ENCODE results near the gene GPR137. TPM values are rescaled to one million over a fixed set of nuclear protein-coding genes. Genes with fewer than 3 reads are reported as not detected.
A peak's percentile ranks its signal among the peaks of the same experiment; 100 is the strongest.

GPR137 gene
- total RNA-seq, 4 donors from 2014 or later = 6.4 to 35.2 (median 27.4) TPM

DNA sequence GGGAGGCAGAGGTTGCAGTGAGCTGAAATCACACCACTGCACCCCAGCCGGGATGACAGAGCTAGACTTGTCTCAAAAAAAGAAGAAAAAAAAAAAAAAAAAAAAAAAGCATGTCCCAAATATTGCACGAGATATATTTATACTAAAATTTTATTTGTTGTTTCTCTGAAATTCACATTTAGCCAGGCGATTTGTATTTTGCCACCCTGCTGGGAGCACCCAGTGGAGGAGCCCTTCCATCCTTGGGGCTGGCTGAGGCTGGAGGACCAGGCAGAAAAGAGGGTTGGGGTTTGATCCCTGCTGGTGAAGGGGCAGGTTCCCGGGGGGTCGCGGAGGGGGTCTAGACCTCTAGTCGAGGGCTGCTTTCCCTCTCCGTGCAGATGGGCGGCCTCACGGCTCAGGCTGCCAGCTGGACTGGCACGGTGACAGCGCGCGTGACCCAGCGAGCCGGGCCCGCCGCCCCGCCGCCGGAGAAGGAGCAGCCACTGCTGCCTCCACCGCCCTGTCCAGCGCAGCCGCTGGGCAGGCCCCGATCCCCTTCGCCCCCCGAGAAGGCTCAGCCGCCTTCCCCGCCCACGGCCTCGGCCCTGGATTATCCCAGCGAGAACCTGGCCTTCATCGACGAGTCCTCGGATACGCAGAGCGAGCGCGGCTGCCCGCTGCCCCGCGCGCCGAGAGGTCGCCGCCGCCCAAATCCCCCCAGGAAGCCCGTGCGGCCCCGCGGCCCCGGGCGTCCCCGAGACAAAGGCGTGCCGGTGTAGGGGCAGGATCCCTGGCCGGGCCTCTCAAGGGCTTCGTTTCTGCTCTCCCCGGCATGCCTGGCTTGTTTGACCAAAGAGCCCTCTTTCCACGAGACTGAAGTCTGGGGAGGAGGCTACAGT is 13.6 kb downstream of the GPR137 start:
- H3K27ac ChIP-seq = no peak overlapping the region
- H3K27me3 ChIP-seq = peaks cover 73% of the 10 kb centered on the region
- H3K36me3 ChIP-seq = no peaks in the 10 kb centered on the region
- intact Hi-C loops (cut with DNase I; ENCODE audit: low total_unique reads) (no loop called here), in situ Hi-C loops (cut with MboI; ENCODE audit: low pct_ligation_motif_present in 1 of 4, low pct_unique_long_range_greater_than_20kb in 1 of 4, low sequenced_read_pairs in 3 of 4) (loop anchor here in 2 of 4 donors (5.0 to 10.0 kb wide), 2 partner anchors 94 to 97 kb away; partner anchors contain the start of gene FERMT3 (in 1 of the 2))
- peak overlapping the region in 3 of 4 donors; percentile 21 to 50 (median 37) for H3K4me3 ChIP-seq
- H3K9me3 ChIP-seq = no peaks in the 10 kb centered on the region
- WGBS, 2 donors (ENCODE audit: low coverage in 1 of 2) = 5% methylated on average over 36 of the region's 60 CpGs; no CpG with 5 or more reads in 1 of the 2 donors
- TF ChIP-seq POLR2AphosphoS5 (IDR thresholded peaks at IDR 0.05) (no peak), POLR2A (IDR thresholded peaks at IDR 0.05) (no peak)
- TF ChIP-seq, protein P1, sequence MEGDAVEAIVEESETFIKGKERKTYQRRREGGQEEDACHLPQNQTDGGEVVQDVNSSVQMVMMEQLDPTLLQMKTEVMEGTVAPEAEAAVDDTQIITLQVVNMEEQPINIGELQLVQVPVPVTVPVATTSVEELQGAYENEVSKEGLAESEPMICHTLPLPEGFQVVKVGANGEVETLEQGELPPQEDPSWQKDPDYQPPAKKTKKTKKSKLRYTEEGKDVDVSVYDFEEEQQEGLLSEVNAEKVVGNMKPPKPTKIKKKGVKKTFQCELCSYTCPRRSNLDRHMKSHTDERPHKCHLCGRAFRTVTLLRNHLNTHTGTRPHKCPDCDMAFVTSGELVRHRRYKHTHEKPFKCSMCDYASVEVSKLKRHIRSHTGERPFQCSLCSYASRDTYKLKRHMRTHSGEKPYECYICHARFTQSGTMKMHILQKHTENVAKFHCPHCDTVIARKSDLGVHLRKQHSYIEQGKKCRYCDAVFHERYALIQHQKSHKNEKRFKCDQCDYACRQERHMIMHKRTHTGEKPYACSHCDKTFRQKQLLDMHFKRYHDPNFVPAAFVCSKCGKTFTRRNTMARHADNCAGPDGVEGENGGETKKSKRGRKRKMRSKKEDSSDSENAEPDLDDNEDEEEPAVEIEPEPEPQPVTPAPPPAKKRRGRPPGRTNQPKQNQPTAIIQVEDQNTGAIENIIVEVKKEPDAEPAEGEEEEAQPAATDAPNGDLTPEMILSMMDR (IDR thresholded peaks at IDR 0.05) = peak in 1 of 5 experiments; percentile 11
- peak; percentile 57 for DNase-seq
- H3K4me1 ChIP-seq = peaks cover 18 to 28% (median 27%) of the 10 kb centered on the region in 4 donors

DNA sequence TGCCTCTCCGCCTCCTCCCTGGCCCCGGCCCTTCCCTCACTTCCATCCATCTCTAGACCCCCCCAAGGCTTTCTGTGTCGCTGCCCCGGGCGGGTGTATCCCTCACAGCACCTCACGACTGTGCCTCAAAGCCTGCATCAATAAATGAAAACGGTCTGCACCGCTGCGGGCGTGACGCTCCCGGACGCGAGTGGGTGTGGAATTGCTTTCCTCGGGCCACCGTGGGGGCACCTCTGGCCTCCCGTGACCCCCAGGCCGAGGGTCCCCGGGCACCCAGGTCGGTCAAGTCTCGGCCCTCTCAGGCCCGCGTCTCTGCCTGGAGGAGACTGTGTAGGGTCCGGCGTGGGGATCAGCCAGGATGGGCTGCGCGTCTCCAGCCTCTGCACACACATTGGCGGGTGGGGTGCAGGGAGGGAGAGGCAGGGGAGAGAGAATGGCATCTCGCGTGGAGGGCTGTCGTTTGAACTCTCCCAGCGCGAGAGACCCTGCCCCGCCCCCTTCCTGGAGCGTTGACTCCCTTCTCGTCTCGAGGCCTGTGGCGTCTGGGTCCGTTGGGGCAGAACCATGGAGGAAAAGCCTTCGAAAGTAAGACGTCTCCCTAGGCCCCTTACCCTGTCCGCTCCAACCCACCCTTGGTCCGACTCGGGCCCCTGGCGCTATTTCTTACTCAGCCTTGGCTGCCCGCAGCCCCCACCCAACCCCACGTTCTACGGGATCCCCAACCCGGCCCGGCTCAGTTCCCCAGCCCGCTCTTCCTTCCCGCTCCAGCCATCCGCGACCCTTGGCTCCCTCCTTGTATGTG is 14.4 kb downstream of the GPR137 start, which contains the start of gene CATSPERZ:
CATSPERZ (plus strand) TSS at position 512 of the 802 bp plus-strand sequence; CDS start at position 565, 53 bp downstream.
- H3K9me3 ChIP-seq = no peaks in the 10 kb centered on the region
- in situ Hi-C loops (cut with MboI; ENCODE audit: low pct_ligation_motif_present in 1 of 4, low pct_unique_long_range_greater_than_20kb in 1 of 4, low sequenced_read_pairs in 3 of 4) (loop anchor here (5.0 to 10.0 kb wide), 2 partner anchors 95 to 98 kb away; partner anchors contain the start of gene FERMT3 (in 1 of the 4)), intact Hi-C loops (cut with DNase I; ENCODE audit: low total_unique reads) (loop anchor here (5.0 kb wide), 1 partner anchor 48 kb away; the partner anchor contains the start of gene PLCB3)
- TF ChIP-seq POLR2A (IDR thresholded peaks at IDR 0.05) (no peak), POLR2AphosphoS5 (IDR thresholded peaks at IDR 0.05) (no peak), EP300 (IDR thresholded peaks at IDR 0.05; ENCODE audit: low read depth) (no peak)
- TF ChIP-seq, protein P1 (IDR thresholded peaks at IDR 0.05) = no peak
- no peak for DNase-seq
- 8% methylated on average over 54 of the region's 54 CpGs; no CpG with 5 or more reads in 1 of the 2 donors for WGBS, 2 donors (ENCODE audit: low coverage in 1 of 2)
- H3K27me3 ChIP-seq = peaks cover 65% of the 10 kb centered on the region
- H3K36me3 ChIP-seq = no peaks in the 10 kb centered on the region
- peak within 1 kb of the TSS in 3 of 4 donors; percentile 21 to 50 (median 37) for H3K4me3 ChIP-seq
- H3K27ac ChIP-seq = peak within 1 kb of the TSS in 1 of 4 donors; percentile 3
- peaks cover 18 to 29% (median 28%) of the 10 kb centered on the region in 4 donors for H3K4me1 ChIP-seq

DNA sequence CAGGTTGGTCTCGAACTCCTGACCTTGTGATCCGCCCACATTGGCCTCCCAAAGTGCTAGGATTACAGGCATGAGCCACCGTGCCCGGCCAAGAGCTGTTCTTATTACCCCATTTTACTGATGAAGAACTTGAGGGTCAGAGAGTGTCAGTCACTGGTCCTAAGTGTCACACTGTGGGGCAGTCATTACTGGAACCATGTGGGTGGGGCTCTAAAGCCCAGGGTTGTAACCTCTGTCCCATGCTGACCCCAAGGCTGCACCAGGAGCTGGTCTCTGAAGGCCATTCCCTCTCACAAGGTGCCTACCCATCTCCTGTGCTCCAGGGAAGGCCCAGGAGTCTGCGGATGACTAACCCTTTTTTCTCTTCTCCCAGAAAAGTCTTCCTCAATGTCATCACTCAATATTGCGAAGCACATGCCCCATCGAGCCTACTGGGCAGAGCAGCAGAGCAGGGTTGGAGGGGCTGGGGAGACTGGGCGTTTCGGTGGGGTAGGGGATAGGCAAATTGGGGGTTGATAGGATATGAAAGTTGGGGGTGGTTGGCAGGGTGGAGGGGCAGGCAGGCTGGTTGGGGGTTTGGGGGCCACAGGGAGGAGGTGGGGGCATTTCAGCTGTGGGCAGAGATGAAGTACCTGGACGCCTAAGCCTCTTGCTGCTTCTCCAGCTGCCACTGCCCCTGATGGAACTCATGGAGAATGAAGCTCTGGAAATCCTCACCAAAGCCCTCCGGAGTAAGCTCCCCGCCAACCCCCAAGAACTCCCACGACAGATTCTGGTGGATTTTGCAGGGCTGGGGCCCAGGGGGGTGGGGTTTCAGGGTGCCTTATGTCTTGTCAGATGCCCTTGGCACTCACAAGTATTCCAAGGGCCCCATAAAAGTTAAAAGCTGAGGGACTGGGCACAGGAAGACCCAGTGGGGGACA is 17.7 kb downstream of the GPR137 start:
- Histone ChIP-seq H3K9me3 (no peaks in the 10 kb centered on the region), H3K36me3 (no peaks in the 10 kb centered on the region), H3K27me3 (peaks cover 33% of the 10 kb centered on the region), H3K4me1 (peaks cover 22 to 51% (median 45%) of the 10 kb centered on the region in 4 donors), H3K27ac (peak overlapping the region; percentile 90 to 99 (median 98)), H3K4me3 (peak overlapping the region in 1 of 4 donors; percentile 65)
- TF ChIP-seq POLR2A (IDR thresholded peaks at IDR 0.05) (no peak), POLR2AphosphoS5 (IDR thresholded peaks at IDR 0.05) (no peak), EP300 (IDR thresholded peaks at IDR 0.05; ENCODE audit: low read depth) (no peak)
- TF ChIP-seq, protein P1 (IDR thresholded peaks at IDR 0.05) = no peak
- DNase-seq = no peak
- intact Hi-C loops (cut with DNase I; ENCODE audit: low total_unique reads) (loop anchor here (5.0 kb wide), 1 partner anchor 51 kb away; the partner anchor contains the start of gene PLCB3), in situ Hi-C loops (cut with MboI; ENCODE audit: low pct_ligation_motif_present in 1 of 4, low pct_unique_long_range_greater_than_20kb in 1 of 4, low sequenced_read_pairs in 3 of 4) (loop anchor here in 2 of 4 donors (5.0 kb wide), 1 partner anchor 101 kb away; no protein-coding TSS in a partner anchor)
- WGBS, 2 donors (ENCODE audit: low coverage in 1 of 2) = 82% methylated on average over 13 of the region's 13 CpGs; no CpG with 5 or more reads in 1 of the 2 donors

Data from transverse colon (tissue), 4 donors.